HepG2 (cell line): ENCODE data around the gene CFL1. TPM values are rescaled to one million over a fixed set of nuclear protein-coding genes. Genes with fewer than 3 reads are reported as not detected.
A peak's percentile ranks its signal among the peaks of the same experiment; 100 is the strongest.

Experiments used
- CAMTA2 ChIP-seq: sonication (generic); formaldehyde crosslinking; IDR thresholded peaks from 2 replicates; pipeline ENCODE4 v1.4.0; 2020; ENCODE audit warnings: mild to moderate bottlenecking, missing genetic modification reagents, borderline replicate concordance
- DPF2 ChIP-seq: sonication (generic); formaldehyde crosslinking; IDR thresholded peaks from 2 replicates; pipeline ENCODE4 v1.4.0; 2020; ENCODE audit warnings: mild to moderate bottlenecking, low read depth, missing genetic modification reagents, borderline replicate concordance
- FOSL1 ChIP-seq: sonication (generic); formaldehyde crosslinking; IDR thresholded peaks from 2 replicates; pipeline ENCODE4 v1.9.0; 2021; ENCODE audit warnings: missing genetic modification reagents, borderline replicate concordance
- JUND ChIP-seq: sonication (generic); formaldehyde crosslinking; IDR thresholded peaks from 2 replicates; pipeline ENCODE4 v1.8.0; 2022; ENCODE audit warnings: mild to moderate bottlenecking, missing genetic modification reagents
- KDM3A ChIP-seq: IDR thresholded peaks from 2 replicates; pipeline ENCODE4 v1.6.1; 2018; ENCODE audit warnings: low read depth, missing compliant biosample characterization
- NBN ChIP-seq: fragments of 450-650 bp; conservative IDR thresholded peaks from 2 replicates; pipeline ENCODE4 v1.6.1; 2017
- NFKB2 ChIP-seq: sonication (generic); formaldehyde crosslinking; IDR thresholded peaks from 2 replicates; pipeline ENCODE4 v1.4.0; 2020; ENCODE audit warnings: missing genetic modification reagents, borderline replicate concordance
- PAWR ChIP-seq: sonication (generic); formaldehyde crosslinking; IDR thresholded peaks from 2 replicates; pipeline ENCODE4 v1.4.0; 2020; ENCODE audit warnings: missing genetic modification reagents, mild to moderate bottlenecking, borderline replicate concordance
- RAD21 ChIP-seq: fragments of 450-650 bp; formaldehyde crosslinking; IDR thresholded peaks from 2 replicates; pipeline ENCODE4 v1.5.0; 2020; ENCODE audit warnings: mild to moderate bottlenecking
- REPIN1 ChIP-seq: sonication (generic); formaldehyde crosslinking; IDR thresholded peaks from 2 replicates; pipeline ENCODE4 v1.8.0; 2022; ENCODE audit warnings: missing genetic modification reagents, low read depth, mild to moderate bottlenecking, borderline replicate concordance
- SMAD3 ChIP-seq: sonication (generic); formaldehyde crosslinking; IDR thresholded peaks from 2 replicates; pipeline ENCODE4 v1.4.0; 2020; ENCODE audit warnings: missing genetic modification reagents
- TCF7L2 ChIP-seq: IDR thresholded peaks from 2 replicates; pipeline ENCODE4 v1.6.1; 2011; ENCODE audit warnings: mild to moderate bottlenecking, low read depth, low read length, moderate library complexity
- TEAD2 ChIP-seq: sonication (generic); formaldehyde crosslinking; IDR thresholded peaks from 2 replicates; pipeline ENCODE4 v1.9.0; 2021; ENCODE audit warnings: missing genetic modification reagents
- ZNF180 ChIP-seq: sonication (generic); formaldehyde crosslinking; IDR thresholded peaks from 2 replicates; pipeline ENCODE4 v1.4.0; 2020; ENCODE audit warnings: low read depth, missing genetic modification reagents, borderline replicate concordance
- ZNF296 ChIP-seq: sonication (generic); formaldehyde crosslinking; conservative IDR thresholded peaks from 2 replicates; pipeline ENCODE4 v1.5.0; 2020; ENCODE audit warnings: mild to moderate bottlenecking, missing genetic modification reagents
- ZNF33A ChIP-seq: sonication (generic); formaldehyde crosslinking; IDR thresholded peaks from 2 replicates; pipeline ENCODE4 v1.5.1; 2020; ENCODE audit warnings: missing genetic modification reagents, mild to moderate bottlenecking, moderate library complexity, borderline replicate concordance
- ZNF563 ChIP-seq: sonication (generic); formaldehyde crosslinking; IDR thresholded peaks from 2 replicates; pipeline ENCODE4 v1.8.0; 2022; ENCODE audit warnings: mild to moderate bottlenecking, moderate library complexity, missing genetic modification reagents
- ZNF598 ChIP-seq: sonication (generic); formaldehyde crosslinking; IDR thresholded peaks from 2 replicates; pipeline ENCODE4 v1.5.1; 2020; ENCODE audit warnings: mild to moderate bottlenecking, missing genetic modification reagents, borderline replicate concordance
- ZNF703 ChIP-seq: sonication (generic); formaldehyde crosslinking; IDR thresholded peaks from 2 replicates; pipeline ENCODE4 v1.5.1; 2020; ENCODE audit warnings: missing genetic modification reagents, mild to moderate bottlenecking, moderate library complexity, borderline replicate concordance
- ZNF766 ChIP-seq: sonication (generic); formaldehyde crosslinking; IDR thresholded peaks from 2 replicates; pipeline ENCODE4 v1.5.0; 2020; ENCODE audit warnings: missing genetic modification reagents, borderline replicate concordance
- ZNF878 ChIP-seq: sonication (generic); formaldehyde crosslinking; IDR thresholded peaks from 2 replicates; pipeline ENCODE4 v1.8.1; 2023; ENCODE audit warnings: mild to moderate bottlenecking, missing genetic modification reagents, moderate library complexity
- polyA plus RNA-seq, 8 experiments: library from polyadenylated mRNA; depleted of rRNA in 3 of 8; stranded (reverse) in 7 of 8; unstranded in 1 of 8; fragments of >200 nt; fragmentation: Illumina TruSeq in 4 of 8; extraction: Trizol in 4 of 8; gene quantifications; 2 replicates each; pipeline versions ENCODE4 v1.2.1 to v1.2.3, GENCODE V29; 2011 to 2016; ENCODE audit warnings: low read depth in 4 of 8, missing spikeins in 1 of 8, mixed read lengths in 1 of 8; ENCODE audit not compliant: insufficient read depth in 1 of 8
- total RNA-seq, 5 experiments: library from RNA; depleted of rRNA; stranded (reverse); fragments of >200 nt; fragmentation: Illumina TruSeq; extraction: Trizol; gene quantifications; 2 replicates each; pipeline ENCODE4 v1.2.3, GENCODE V29; 2016; ENCODE audit warnings: low read depth in 1 of 5
- TF ChIP-seq, protein P1 (sequence below): fragments of 450-650 bp; IDR thresholded peaks from 2 replicates; pipeline ENCODE4 v1.6.1; 2017; ENCODE audit warnings: mild to moderate bottlenecking
- TF ChIP-seq, protein P2 (sequence below): sonication (generic); formaldehyde crosslinking; IDR thresholded peaks from 2 replicates; pipeline ENCODE4 v1.4.0; 2020; ENCODE audit warnings: missing genetic modification reagents
- TF ChIP-seq, protein P3 (sequence below): sonication (generic); formaldehyde crosslinking; IDR thresholded peaks from 2 replicates; pipeline ENCODE4 v1.8.0; 2022; ENCODE audit warnings: mild to moderate bottlenecking, missing genetic modification reagents, moderate library complexity

CFL1 gene
- total and polyA plus RNA-seq, 2 of the 13 experiments (the other 11 are each of a cell fraction or from before 2014, with no cell fraction given) = 379 to 383 TPM

DNA sequence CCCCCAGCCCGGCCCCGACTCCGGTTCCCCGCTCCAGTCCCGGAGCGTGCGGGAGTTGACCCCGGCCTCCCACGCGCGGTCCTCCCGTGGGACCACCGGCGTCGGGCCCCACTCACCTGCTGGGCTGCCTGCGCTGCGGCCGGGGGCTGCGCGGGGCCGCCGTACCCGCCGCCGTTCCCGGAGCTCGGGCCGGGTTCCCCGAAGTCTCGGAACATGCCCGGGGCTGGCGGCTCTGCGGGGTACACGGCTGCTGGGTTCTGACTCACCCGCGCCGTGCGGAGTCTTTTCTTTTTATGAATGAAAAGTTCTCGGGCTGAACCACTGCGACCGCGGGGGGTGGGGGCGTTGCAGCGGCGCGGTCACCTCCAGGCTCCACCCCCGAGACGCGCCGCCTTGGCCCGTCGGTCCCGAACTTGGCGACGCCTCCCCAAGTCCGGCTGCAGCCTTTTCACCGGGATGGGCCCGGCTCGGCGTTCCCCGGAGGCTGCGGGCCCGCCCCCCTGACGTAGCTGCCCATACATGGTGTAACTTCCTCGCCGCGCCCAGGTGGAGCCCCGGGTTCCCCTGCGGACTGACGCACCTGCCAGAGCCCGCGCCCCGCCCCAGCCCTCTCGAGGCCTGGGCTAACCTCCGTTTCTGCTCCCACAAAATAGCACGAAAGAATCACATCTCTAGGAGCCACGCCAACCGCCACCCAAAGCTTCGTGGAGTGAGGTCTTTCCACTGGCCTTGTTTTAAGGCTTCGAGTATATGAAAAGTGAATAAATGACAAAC lies 42.3 kb upstream of the CFL1 start, which contains the start of gene FOSL1 (continued):
- TF ChIP-seq TEAD2 (CRISPR knock-in tag) (no peak), DPF2 (CRISPR knock-in tag) (no peak), ZNF703 (CRISPR knock-in tag) (no peak), PAWR (CRISPR knock-in tag) (no peak), ZNF180 (CRISPR knock-in tag) (no peak), TCF7L2 (no peak), REPIN1 (CRISPR knock-in tag) (no peak; the same call in 1 of the 2 replicates), NFKB2 (no peak), ZNF598 (CRISPR knock-in tag) (peak; percentile 60; the same call in 1 of the 2 replicates), ZNF766 (no peak), ZNF296 (no peak), JUND (CRISPR knock-in tag) (no peak), CAMTA2 (peak; percentile 10; the same call in 1 of the 2 replicates), RAD21 (CRISPR knock-in tag) (peak; percentile 31; the same call in 1 of the 2 replicates), FOSL1 (no peak), SMAD3 (0 out of 2 replicates have a peak, but pooled peaks have one; percentile 61), NBN (no peak), ZNF33A (no peak), ZNF563 (no peak), KDM3A (no peak), ZNF878 (peak; percentile 77; the same call in 1 of the 2 replicates)
- TF ChIP-seq, protein P1, sequence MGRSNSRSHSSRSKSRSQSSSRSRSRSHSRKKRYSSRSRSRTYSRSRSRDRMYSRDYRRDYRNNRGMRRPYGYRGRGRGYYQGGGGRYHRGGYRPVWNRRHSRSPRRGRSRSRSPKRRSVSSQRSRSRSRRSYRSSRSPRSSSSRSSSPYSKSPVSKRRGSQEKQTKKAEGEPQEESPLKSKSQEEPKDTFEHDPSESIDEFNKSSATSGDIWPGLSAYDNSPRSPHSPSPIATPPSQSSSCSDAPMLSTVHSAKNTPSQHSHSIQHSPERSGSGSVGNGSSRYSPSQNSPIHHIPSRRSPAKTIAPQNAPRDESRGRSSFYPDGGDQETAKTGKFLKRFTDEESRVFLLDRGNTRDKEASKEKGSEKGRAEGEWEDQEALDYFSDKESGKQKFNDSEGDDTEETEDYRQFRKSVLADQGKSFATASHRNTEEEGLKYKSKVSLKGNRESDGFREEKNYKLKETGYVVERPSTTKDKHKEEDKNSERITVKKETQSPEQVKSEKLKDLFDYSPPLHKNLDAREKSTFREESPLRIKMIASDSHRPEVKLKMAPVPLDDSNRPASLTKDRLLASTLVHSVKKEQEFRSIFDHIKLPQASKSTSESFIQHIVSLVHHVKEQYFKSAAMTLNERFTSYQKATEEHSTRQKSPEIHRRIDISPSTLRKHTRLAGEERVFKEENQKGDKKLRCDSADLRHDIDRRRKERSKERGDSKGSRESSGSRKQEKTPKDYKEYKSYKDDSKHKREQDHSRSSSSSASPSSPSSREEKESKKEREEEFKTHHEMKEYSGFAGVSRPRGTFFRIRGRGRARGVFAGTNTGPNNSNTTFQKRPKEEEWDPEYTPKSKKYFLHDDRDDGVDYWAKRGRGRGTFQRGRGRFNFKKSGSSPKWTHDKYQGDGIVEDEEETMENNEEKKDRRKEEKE = no peak
- TF ChIP-seq, protein P2, sequence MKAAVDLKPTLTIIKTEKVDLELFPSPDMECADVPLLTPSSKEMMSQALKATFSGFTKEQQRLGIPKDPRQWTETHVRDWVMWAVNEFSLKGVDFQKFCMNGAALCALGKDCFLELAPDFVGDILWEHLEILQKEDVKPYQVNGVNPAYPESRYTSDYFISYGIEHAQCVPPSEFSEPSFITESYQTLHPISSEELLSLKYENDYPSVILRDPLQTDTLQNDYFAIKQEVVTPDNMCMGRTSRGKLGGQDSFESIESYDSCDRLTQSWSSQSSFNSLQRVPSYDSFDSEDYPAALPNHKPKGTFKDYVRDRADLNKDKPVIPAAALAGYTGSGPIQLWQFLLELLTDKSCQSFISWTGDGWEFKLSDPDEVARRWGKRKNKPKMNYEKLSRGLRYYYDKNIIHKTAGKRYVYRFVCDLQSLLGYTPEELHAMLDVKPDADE = no peak
- TF ChIP-seq, protein P3, sequence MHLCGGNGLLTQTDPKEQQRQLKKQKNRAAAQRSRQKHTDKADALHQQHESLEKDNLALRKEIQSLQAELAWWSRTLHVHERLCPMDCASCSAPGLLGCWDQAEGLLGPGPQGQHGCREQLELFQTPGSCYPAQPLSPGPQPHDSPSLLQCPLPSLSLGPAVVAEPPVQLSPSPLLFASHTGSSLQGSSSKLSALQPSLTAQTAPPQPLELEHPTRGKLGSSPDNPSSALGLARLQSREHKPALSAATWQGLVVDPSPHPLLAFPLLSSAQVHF = no peak
